GM12865 (cell line): ENCODE results near the gene BLZF1.
"Not testable (repeated sequence)": the region's sequence is repeated elsewhere in the genome, so short reads cannot be mapped to it uniquely, and the experiment has no call there.

Experiments
- DNase-seq: peaks from one replicate; pipeline ENCODE4 v3.0.0; 2010; ENCODE audit warnings: low read depth
- H3K4me3 ChIP-seq: 2 replicates; pipeline ENCODE4 v1.5.1; 2011; ENCODE audit warnings: mild to moderate bottlenecking, low read depth, low read length, control low read depth
- CTCF ChIP-seq: IDR thresholded peaks from 2 replicates; pipeline ENCODE4 v1.5.1; 2011; ENCODE audit warnings: low read length, control low read depth, low read depth, inconsistent platforms; ENCODE audit not compliant: insufficient read depth; ENCODE audit errors: missing control alignments

The BLZF1 gene

GRCh38 chr1:169326956-169327268 is 41.1 kb upstream of the BLZF1 start:
- no peak overlapping the region for H3K4me3 ChIP-seq
- DNase-seq, result peak; percentile 36
- no peak for TF ChIP-seq CTCF

- H3K4me3 ChIP-seq, result no peak overlapping the region
- DNase-seq, result no peak
- no peak for TF ChIP-seq CTCF
Measured at GRCh38 chr1:169327875-169328274, 40.1 kb upstream of the BLZF1 start.

- DNase-seq, result no peak
- no peak overlapping the region for H3K4me3 ChIP-seq
- TF ChIP-seq CTCF, result no peak
Measured at GRCh38 chr1:169329383-169329782, 38.6 kb upstream of the BLZF1 start.

- no peak for DNase-seq
- no peak overlapping the region for H3K4me3 ChIP-seq
- TF ChIP-seq CTCF, result no peak
Measured at GRCh38 chr1:169330927-169331326, 37.1 kb upstream of the BLZF1 start.

- H3K4me3 ChIP-seq, DNase-seq: not testable (repeated sequence)
Measured at GRCh38 chr1:169334727-169335126, 33.3 kb upstream of the BLZF1 start.

- H3K4me3 ChIP-seq, DNase-seq: not testable (repeated sequence)
Measured at GRCh38 chr1:169336947-169337715, 30.9 kb upstream of the BLZF1 start.

- no peak overlapping the region for H3K4me3 ChIP-seq
- no peak for TF ChIP-seq CTCF
- no peak for DNase-seq
Measured at GRCh38 chr1:169338617-169339016, 29.4 kb upstream of the BLZF1 start.

- H3K4me3 ChIP-seq, result no peak overlapping the region
- no peak for TF ChIP-seq CTCF
- DNase-seq, result no peak
Measured at GRCh38 chr1:169339773-169340172, 28.2 kb upstream of the BLZF1 start.
